ENCODE data around the gene PDSS2. TPM values are rescaled to one million over a fixed set of nuclear protein-coding genes. Genes with fewer than 3 reads are reported as not detected.

The PDSS2 gene
- total and polyA plus RNA-seq, 9 of the 15 experiments (the other 6 are each of a cell fraction or from before 2014, with no cell fraction given), result 5.8 to 21.1 (median 12.0) TPM

- TF ChIP-seq E2F5 (CRISPR knock-in tag; IDR thresholded peaks at IDR 0.05) (no peak), RAD21 (CRISPR knock-in tag; conservative IDR thresholded peaks at IDR 0.05 in 1 of 2, IDR thresholded peaks at IDR 0.05 in 1 of 2) (no peak), CHD2 (IDR thresholded peaks at IDR 0.05; ENCODE audit: low read depth, low read length) (no peak), NEUROD1 (IDR thresholded peaks at IDR 0.05; ENCODE audit: borderline replicate concordance, low read depth, low read length, partially characterized antibody) (no peak)
- TF ChIP-seq, protein P1, sequence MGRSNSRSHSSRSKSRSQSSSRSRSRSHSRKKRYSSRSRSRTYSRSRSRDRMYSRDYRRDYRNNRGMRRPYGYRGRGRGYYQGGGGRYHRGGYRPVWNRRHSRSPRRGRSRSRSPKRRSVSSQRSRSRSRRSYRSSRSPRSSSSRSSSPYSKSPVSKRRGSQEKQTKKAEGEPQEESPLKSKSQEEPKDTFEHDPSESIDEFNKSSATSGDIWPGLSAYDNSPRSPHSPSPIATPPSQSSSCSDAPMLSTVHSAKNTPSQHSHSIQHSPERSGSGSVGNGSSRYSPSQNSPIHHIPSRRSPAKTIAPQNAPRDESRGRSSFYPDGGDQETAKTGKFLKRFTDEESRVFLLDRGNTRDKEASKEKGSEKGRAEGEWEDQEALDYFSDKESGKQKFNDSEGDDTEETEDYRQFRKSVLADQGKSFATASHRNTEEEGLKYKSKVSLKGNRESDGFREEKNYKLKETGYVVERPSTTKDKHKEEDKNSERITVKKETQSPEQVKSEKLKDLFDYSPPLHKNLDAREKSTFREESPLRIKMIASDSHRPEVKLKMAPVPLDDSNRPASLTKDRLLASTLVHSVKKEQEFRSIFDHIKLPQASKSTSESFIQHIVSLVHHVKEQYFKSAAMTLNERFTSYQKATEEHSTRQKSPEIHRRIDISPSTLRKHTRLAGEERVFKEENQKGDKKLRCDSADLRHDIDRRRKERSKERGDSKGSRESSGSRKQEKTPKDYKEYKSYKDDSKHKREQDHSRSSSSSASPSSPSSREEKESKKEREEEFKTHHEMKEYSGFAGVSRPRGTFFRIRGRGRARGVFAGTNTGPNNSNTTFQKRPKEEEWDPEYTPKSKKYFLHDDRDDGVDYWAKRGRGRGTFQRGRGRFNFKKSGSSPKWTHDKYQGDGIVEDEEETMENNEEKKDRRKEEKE (IDR thresholded peaks at IDR 0.05; ENCODE audit: borderline replicate concordance in 1 of 2, control insufficient read depth in 1 of 2, low read depth in 2 of 2, low read length in 1 of 2), result no peak
Observed at GRCh38 chr6:107386904-107387303, 72.5 kb downstream of the PDSS2 start (continued).

GRCh38 chr6:107386340-107386739 is 73.0 kb downstream of the PDSS2 start:
- H3K27ac ChIP-seq (ENCODE audit: extremely low read depth, low read depth, low read length), result no peak overlapping the region
- ATAC-seq, result no peak
- H3K9me3 ChIP-seq (replicated peaks; ENCODE audit: control insufficient read depth, insufficient read depth, low read depth, low read length), result no peaks in the 10 kb centered on the region
- no peaks in the 10 kb centered on the region for H3K27me3 ChIP-seq (ENCODE audit: control insufficient read depth in 2 of 2, insufficient read depth in 2 of 2, low read length in 2 of 2)
- no peaks in the 10 kb centered on the region for H3K36me3 ChIP-seq (ENCODE audit: control insufficient read depth, insufficient read depth, low read length)
- H3K4me1 ChIP-seq (replicated peaks in 1 of 2; ENCODE audit: control insufficient read depth in 2 of 2, insufficient read depth in 2 of 2, low read length in 2 of 2), result 0 out of 5 replicates have a peak, but pooled peaks cover 0 to 1% of the 10 kb centered on the region in 2 experiments
- H3K9me1 ChIP-seq (ENCODE audit: control insufficient read depth, insufficient read depth, low read length), result no peaks in the 10 kb centered on the region
- no peak overlapping the region for H3K4me3 ChIP-seq
- no peak for DNase-seq (ENCODE audit: extremely low read depth in 1 of 4, low spot score in 3 of 4)
- H3K79me2 ChIP-seq (ENCODE audit: control insufficient read depth, insufficient read depth, low read length), result no peaks in the 10 kb centered on the region
- no peaks in the 10 kb centered on the region for H4K20me1 ChIP-seq (replicated peaks; ENCODE audit: control insufficient read depth, insufficient read depth, low read length)
- no peak overlapping the region for H2AFZ ChIP-seq (ENCODE audit: low read depth, low read length)
- intact Hi-C loops (cut with micrococcal nuclease), result no loop called here
- no peak for FAIRE-seq
- H3K9ac ChIP-seq (ENCODE audit: insufficient read depth in 1 of 2, low read depth in 2 of 2, low read length in 2 of 2), result no peak overlapping the region
- ChIA-PET CTCF (ENCODE audit: low intra/inter-chr PET ratio) (no interaction called here), POLR2A (no interaction called here)
- BruUV-seq (replicated peaks), result no TSS peak
- WGBS (ENCODE audit: insufficient coverage, low coverage, missing lambda C conversion rate), result 26% methylated on average over 1 of the region's 1 CpG
- H3K4me2 ChIP-seq (ENCODE audit: insufficient read depth, low read length), result no peak overlapping the region
- in situ Hi-C loops (cut with MboI), result no loop called here
- TF ChIP-seq CBX5 (IDR thresholded peaks at IDR 0.05; ENCODE audit: borderline replicate concordance, low read depth) (no peak), BCOR (IDR thresholded peaks at IDR 0.05) (no peak), CREB1 (IDR thresholded peaks at IDR 0.05) (no peak), CREB1 (CRISPR knock-in tag; IDR thresholded peaks at IDR 0.05) (no peak), TGIF2 (CRISPR knock-in tag; IDR thresholded peaks at IDR 0.05) (no peak), NFE2L1 (tag; IDR thresholded peaks at IDR 0.05; ENCODE audit: borderline replicate concordance, low read depth) (no peak), FOXA1 (IDR thresholded peaks at IDR 0.05; ENCODE audit: borderline replicate concordance) (no peak), HDAC1 (IDR thresholded peaks at IDR 0.05) (no peak), BDP1 (IDR thresholded peaks at IDR 0.05; ENCODE audit: insufficient read depth, insufficient read length) (no peak), ZNF217 (CRISPR knock-in tag; IDR thresholded peaks at IDR 0.05) (no peak)
- TF ChIP-seq, protein P2, sequence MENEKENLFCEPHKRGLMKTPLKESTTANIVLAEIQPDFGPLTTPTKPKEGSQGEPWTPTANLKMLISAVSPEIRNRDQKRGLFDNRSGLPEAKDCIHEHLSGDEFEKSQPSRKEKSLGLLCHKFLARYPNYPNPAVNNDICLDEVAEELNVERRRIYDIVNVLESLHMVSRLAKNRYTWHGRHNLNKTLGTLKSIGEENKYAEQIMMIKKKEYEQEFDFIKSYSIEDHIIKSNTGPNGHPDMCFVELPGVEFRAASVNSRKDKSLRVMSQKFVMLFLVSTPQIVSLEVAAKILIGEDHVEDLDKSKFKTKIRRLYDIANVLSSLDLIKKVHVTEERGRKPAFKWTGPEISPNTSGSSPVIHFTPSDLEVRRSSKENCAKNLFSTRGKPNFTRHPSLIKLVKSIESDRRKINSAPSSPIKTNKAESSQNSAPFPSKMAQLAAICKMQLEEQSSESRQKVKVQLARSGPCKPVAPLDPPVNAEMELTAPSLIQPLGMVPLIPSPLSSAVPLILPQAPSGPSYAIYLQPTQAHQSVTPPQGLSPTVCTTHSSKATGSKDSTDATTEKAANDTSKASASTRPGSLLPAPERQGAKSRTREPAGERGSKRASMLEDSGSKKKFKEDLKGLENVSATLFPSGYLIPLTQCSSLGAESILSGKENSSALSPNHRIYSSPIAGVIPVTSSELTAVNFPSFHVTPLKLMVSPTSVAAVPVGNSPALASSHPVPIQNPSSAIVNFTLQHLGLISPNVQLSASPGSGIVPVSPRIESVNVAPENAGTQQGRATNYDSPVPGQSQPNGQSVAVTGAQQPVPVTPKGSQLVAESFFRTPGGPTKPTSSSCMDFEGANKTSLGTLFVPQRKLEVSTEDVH (IDR thresholded peaks at IDR 0.05; ENCODE audit: low read depth, partially characterized antibody), result no peak
